Fibroblast of lung (primary cell): ENCODE measurements around the gene PHF21A. TPM values are rescaled to one million over a fixed set of nuclear protein-coding genes. Genes with fewer than 3 reads are reported as not detected.
A peak's percentile ranks its signal among the peaks of the same experiment; 100 is the strongest.

Source experiments
- DNase-seq, 2 donors: peaks; one replicate each; pipeline versions ENCODE4 v3.0.0 to v3.0.0-alpha.2; 2010; ENCODE audit warnings: low read depth in 2 of 2
- H2AFZ ChIP-seq: 2 replicates; pipeline ENCODE4 v1.5.1; 2012; ENCODE audit warnings: low read length, control low read depth, inconsistent platforms
- H3K27ac ChIP-seq: 2 replicates; pipeline ENCODE4 v1.5.1; 2011; ENCODE audit warnings: low read length, control low read depth; ENCODE audit not compliant: insufficient read depth
- H3K27me3 ChIP-seq: 2 replicates; pipeline ENCODE4 v1.5.1; 2011; ENCODE audit warnings: mild to moderate bottlenecking, low read length; ENCODE audit not compliant: control insufficient read depth, insufficient read depth
- H3K36me3 ChIP-seq: 2 replicates; pipeline ENCODE4 v1.5.1; 2011; ENCODE audit warnings: low read length; ENCODE audit not compliant: control insufficient read depth, insufficient read depth
- H3K4me1 ChIP-seq: 2 replicates; pipeline ENCODE4 v1.5.1; 2011; ENCODE audit warnings: low read length; ENCODE audit not compliant: control insufficient read depth, insufficient read depth; ENCODE audit errors: extremely low read depth
- H3K4me2 ChIP-seq: 2 replicates; pipeline ENCODE4 v1.5.1; 2011; ENCODE audit warnings: low read length, control low read depth; ENCODE audit not compliant: insufficient read depth; ENCODE audit errors: extremely low read depth
- H3K4me3 ChIP-seq, 4 experiments: fragments of 200-600 bp in 1 of 4; sonication (generic) in 1 of 4; replicated peaks in 1 of 4; 2 replicates each; pipeline ENCODE4 v1.5.1; 2011 to 2016; ENCODE audit warnings: low read length in 4 of 4, low read depth in 3 of 4, mild to moderate bottlenecking in 3 of 4, control low read depth in 2 of 4, inconsistent platforms in 1 of 4, mixed read lengths in 1 of 4; ENCODE audit not compliant: insufficient read depth in 1 of 4; ENCODE audit errors: control extremely low read depth in 1 of 4
- H3K79me2 ChIP-seq: 2 replicates; pipeline ENCODE4 v1.5.1; 2012; ENCODE audit warnings: mild to moderate bottlenecking, low read length, inconsistent platforms; ENCODE audit not compliant: control insufficient read depth, insufficient read depth
- H3K9ac ChIP-seq: 2 replicates; pipeline ENCODE4 v1.5.1; 2011; ENCODE audit warnings: mild to moderate bottlenecking, low read length, control low read depth; ENCODE audit not compliant: insufficient read depth
- H3K9me3 ChIP-seq: 2 replicates; pipeline ENCODE4 v1.5.1; 2012; ENCODE audit warnings: low read depth, low read length; ENCODE audit not compliant: control insufficient read depth, insufficient read depth
- H4K20me1 ChIP-seq: 2 replicates; pipeline ENCODE4 v1.5.1; 2011; ENCODE audit warnings: low read length; ENCODE audit not compliant: control insufficient read depth, insufficient read depth; ENCODE audit errors: extremely low read depth
- EZH2 ChIP-seq: IDR thresholded peaks from 2 replicates; pipeline ENCODE4 v1.5.1; 2012; ENCODE audit warnings: low read length, control low read depth, mild to moderate bottlenecking; ENCODE audit errors: missing control alignments
- polyA plus RNA-seq, 2 donors: library from polyadenylated mRNA; depleted of rRNA in 1 of 2; stranded (reverse) in 1 of 2; unstranded in 1 of 2; fragments of >200 nt; gene quantifications; 2 replicates each; pipeline ENCODE4 v1.2.1, GENCODE V29; 2011 to 2012; ENCODE audit warnings: missing spikeins in 1 of 2
- total RNA-seq: library from RNA; depleted of rRNA; stranded (reverse); fragments of >200 nt; gene quantifications from 2 replicates; pipeline ENCODE4 v1.2.1, GENCODE V29; 2014
- TF ChIP-seq, protein P1 (sequence below), 2 donors: IDR thresholded peaks in 1 of 2; conservative IDR thresholded peaks in 1 of 2; 1 replicate in 1 of 2; 2 replicates in 1 of 2; pipeline ENCODE4 v1.5.1; 2011 to 2012; ENCODE audit warnings: low read length in 2 of 2, control low read depth in 1 of 2, inconsistent platforms in 1 of 2, low read depth in 1 of 2, mild to moderate bottlenecking in 1 of 2

PHF21A gene
- total and polyA plus RNA-seq, 2 donors (not counting 1 experiment from before 2014, with no cell fraction given), result 18.5 to 21.0 TPM

GRCh38 chr11:46075928-46076327 is 45.3 kb downstream of the PHF21A start:
- H3K4me3 ChIP-seq, result no peak overlapping the region
- no peak overlapping the region for H2AFZ ChIP-seq
- H3K36me3 ChIP-seq, result no peaks in the 10 kb centered on the region
- no peak overlapping the region for H3K27ac ChIP-seq
- H4K20me1 ChIP-seq, result no peaks in the 10 kb centered on the region
- H3K9me3 ChIP-seq, result no peaks in the 10 kb centered on the region
- DNase-seq, result no peak
- H3K27me3 ChIP-seq, result no peaks in the 10 kb centered on the region
- no peak overlapping the region for H3K4me2 ChIP-seq
- H3K79me2 ChIP-seq, result no peaks in the 10 kb centered on the region
- TF ChIP-seq EZH2, result no peak
- TF ChIP-seq, protein P1, sequence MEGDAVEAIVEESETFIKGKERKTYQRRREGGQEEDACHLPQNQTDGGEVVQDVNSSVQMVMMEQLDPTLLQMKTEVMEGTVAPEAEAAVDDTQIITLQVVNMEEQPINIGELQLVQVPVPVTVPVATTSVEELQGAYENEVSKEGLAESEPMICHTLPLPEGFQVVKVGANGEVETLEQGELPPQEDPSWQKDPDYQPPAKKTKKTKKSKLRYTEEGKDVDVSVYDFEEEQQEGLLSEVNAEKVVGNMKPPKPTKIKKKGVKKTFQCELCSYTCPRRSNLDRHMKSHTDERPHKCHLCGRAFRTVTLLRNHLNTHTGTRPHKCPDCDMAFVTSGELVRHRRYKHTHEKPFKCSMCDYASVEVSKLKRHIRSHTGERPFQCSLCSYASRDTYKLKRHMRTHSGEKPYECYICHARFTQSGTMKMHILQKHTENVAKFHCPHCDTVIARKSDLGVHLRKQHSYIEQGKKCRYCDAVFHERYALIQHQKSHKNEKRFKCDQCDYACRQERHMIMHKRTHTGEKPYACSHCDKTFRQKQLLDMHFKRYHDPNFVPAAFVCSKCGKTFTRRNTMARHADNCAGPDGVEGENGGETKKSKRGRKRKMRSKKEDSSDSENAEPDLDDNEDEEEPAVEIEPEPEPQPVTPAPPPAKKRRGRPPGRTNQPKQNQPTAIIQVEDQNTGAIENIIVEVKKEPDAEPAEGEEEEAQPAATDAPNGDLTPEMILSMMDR (conservative IDR thresholded peaks at IDR 0.05 in 1 of 2, IDR thresholded peaks at IDR 0.05 in 1 of 2; ENCODE audit: low read depth in 1 of 2, low read length in 2 of 2), result peak in 1 of 2 donors; percentile 39
- no peaks in the 10 kb centered on the region for H3K4me1 ChIP-seq
- H3K9ac ChIP-seq, result no peak overlapping the region

DNA sequence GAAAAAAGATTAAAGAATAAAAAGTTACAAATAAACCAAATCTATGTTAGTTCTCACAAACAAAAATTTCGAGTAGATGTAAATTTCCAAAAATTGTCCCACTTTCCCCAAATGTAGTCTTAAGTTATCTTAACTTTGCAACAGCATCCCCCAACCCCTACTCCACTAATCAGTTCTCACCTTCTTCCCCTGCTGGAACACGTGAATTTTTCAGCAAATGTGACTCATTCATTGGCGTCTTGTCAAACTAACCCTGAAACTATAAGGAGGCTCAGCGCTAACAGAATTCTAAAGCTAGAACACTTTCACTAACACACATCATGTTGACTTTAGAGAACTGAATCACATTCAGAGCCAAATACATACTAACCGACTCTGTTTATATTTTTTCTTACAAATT is 46.1 kb downstream of the PHF21A start:
- no peak overlapping the region for H3K27ac ChIP-seq
- H2AFZ ChIP-seq, result no peak overlapping the region
- peak; percentile 77 to 90 for DNase-seq
- no peak overlapping the region for H3K9ac ChIP-seq
- H3K27me3 ChIP-seq, result no peaks in the 10 kb centered on the region
- H3K4me3 ChIP-seq, result peak overlapping the region in 1 of 4 experiments; percentile 20
- no peak for TF ChIP-seq EZH2
- TF ChIP-seq, protein P1 (conservative IDR thresholded peaks at IDR 0.05 in 1 of 2, IDR thresholded peaks at IDR 0.05 in 1 of 2; ENCODE audit: low read depth in 1 of 2, low read length in 2 of 2), result no peak
- no peaks in the 10 kb centered on the region for H4K20me1 ChIP-seq
- no peaks in the 10 kb centered on the region for H3K9me3 ChIP-seq
- H3K4me2 ChIP-seq, result peak overlapping the region; percentile 2
- H3K4me1 ChIP-seq, result no peaks in the 10 kb centered on the region
- H3K79me2 ChIP-seq, result no peaks in the 10 kb centered on the region
- H3K36me3 ChIP-seq, result no peaks in the 10 kb centered on the region

GRCh38 chr11:46073632-46074031 is 47.6 kb downstream of the PHF21A start:
- Histone ChIP-seq H3K9ac (no peak overlapping the region), H3K4me3 (no peak overlapping the region), H3K79me2 (no peaks in the 10 kb centered on the region), H4K20me1 (no peaks in the 10 kb centered on the region), H3K4me2 (no peak overlapping the region), H3K4me1 (no peaks in the 10 kb centered on the region), H3K36me3 (no peaks in the 10 kb centered on the region), H3K27ac (no peak overlapping the region), H3K27me3 (no peaks in the 10 kb centered on the region), H3K9me3 (no peaks in the 10 kb centered on the region), H2AFZ (no peak overlapping the region)
- DNase-seq, result no peak
- TF ChIP-seq EZH2, result no peak
- TF ChIP-seq, protein P1 (conservative IDR thresholded peaks at IDR 0.05 in 1 of 2, IDR thresholded peaks at IDR 0.05 in 1 of 2; ENCODE audit: low read depth in 1 of 2, low read length in 2 of 2), result no peak
